RWPE1 (cell line): ENCODE measurements around the gene ZNF556.
"Not testable (repeated sequence)": the region's sequence is repeated elsewhere in the genome, so short reads cannot be mapped to it uniquely, and the experiment has no call there.

Experiments
- CTCF ChIA-PET: fragments of 350-600 bp; sonication (Branson Sonifier 250); formaldehyde crosslinking; extraction: SDS; loops from one replicate; lab custom pipeline; 2021; lab: Yijun Ruan, JAX
- POLR2A ChIA-PET: fragments of 400-600 bp; formaldehyde crosslinking; extraction: SDS; loops from one replicate; lab custom pipeline; 2020; ENCODE audit warnings: antibody characterized with exemption; ENCODE audit not compliant: low non-redundant PET; lab: Yijun Ruan, JAX
- DNase-seq: peaks from one replicate; pipeline ENCODE4 v3.0.0; 2012; ENCODE audit warnings: low spot score
- H3K27ac ChIP-seq: fragments of 450-650 bp; 2 replicates; pipeline ENCODE4 v1.5.1; 2017
- CTCF ChIP-seq: fragments of 450-650 bp; conservative IDR thresholded peaks from 2 replicates; pipeline ENCODE4 v1.5.1; 2017; ENCODE audit warnings: low read depth, mild to moderate bottlenecking

The ZNF556 gene

GRCh38 chr19:2883686-2884439 is 16.7 kb downstream of the ZNF556 start:
- no peak for TF ChIP-seq CTCF
- POLR2A ChIA-PET: no interaction called here
- DNase-seq: no peak
- CTCF ChIA-PET: interaction anchor here (0.5 to 0.9 kb wide), 2 partner anchors 63 to 1338 kb away, joined by 3 read pairs; no protein-coding TSS in a partner anchor
- H3K27ac ChIP-seq: no peak overlapping the region

GRCh38 chr19:2885736-2886135 is 18.6 kb downstream of the ZNF556 start:
- no peak for TF ChIP-seq CTCF
- POLR2A ChIA-PET: no interaction called here
- CTCF ChIA-PET: interaction anchor here (0.6 to 1.0 kb wide), 3 partner anchors 14 to 53 kb away, joined by 4 read pairs; no protein-coding TSS in a partner anchor
- no peak overlapping the region for H3K27ac ChIP-seq
- no peak for DNase-seq

- POLR2A ChIA-PET: interaction anchor here (0.6 to 1.4 kb wide), 3 partner anchors 12 to 156 kb away, joined by 3 to 6 read pairs (median 4); partner anchors contain the start of gene ZNF57
Measured at GRCh38 chr19:2887391-2887914, 20.3 kb downstream of the ZNF556 start.

GRCh38 chr19:2888731-2889224 is 21.6 kb downstream of the ZNF556 start:
- no peak for TF ChIP-seq CTCF
- peak overlapping the region; percentile 73 for H3K27ac ChIP-seq
- ChIA-PET CTCF (interaction anchor here (0.6 kb wide), 1 partner anchor 9 kb away, joined by 3 read pairs; no protein-coding TSS in a partner anchor), POLR2A (interaction anchor here (1.4 kb wide), 1 partner anchor 12 kb away, joined by 3 read pairs; the partner anchor contains the start of gene ZNF57)
- peak; percentile 30 for DNase-seq

More at GRCh38 chr19:2887391-2887914, 20.3 kb downstream of the ZNF556 start:
- CTCF ChIA-PET: interaction anchor here (0.6 to 1.7 kb wide), 11 partner anchors 13 to 238 kb away, joined by 3 to 10 read pairs (median 4); partner anchors contain the start of gene ZNF57
- DNase-seq: peak; percentile 63
- TF ChIP-seq CTCF: peak; percentile 78
- H3K27ac ChIP-seq: peak overlapping the region; percentile 49; the same call in 1 of the 2 replicates

- POLR2A ChIA-PET, CTCF ChIA-PET, DNase-seq, H3K27ac ChIP-seq: not testable (repeated sequence)
Measured at GRCh38 chr19:2890531-2890930, 23.4 kb downstream of the ZNF556 start.

GRCh38 chr19:2896694-2897093 is 29.6 kb downstream of the ZNF556 start:
- ChIA-PET CTCF (no interaction called here), POLR2A (no interaction called here)

More at GRCh38 chr19:2896694-2897093, 29.6 kb downstream of the ZNF556 start:
- no peak overlapping the region for H3K27ac ChIP-seq
- TF ChIP-seq CTCF: no peak
- no peak for DNase-seq
